HEK293 (cell line): ENCODE data around the gene KRT40.

Experiments
- CTCF ChIP-seq: fragments of 450-650 bp; formaldehyde crosslinking; IDR thresholded peaks from 2 replicates; pipeline ENCODE4 v1.5.1; 2016; ENCODE audit warnings: missing biosample characterization, missing genetic modification characterization
- KLF9 ChIP-seq: fragments of 450-650 bp; formaldehyde crosslinking; IDR thresholded peaks from 2 replicates; pipeline ENCODE4 v1.5.1; 2016; ENCODE audit warnings: missing biosample characterization, missing genetic modification characterization, low read depth
- OSR2 ChIP-seq: fragments of 450-650 bp; formaldehyde crosslinking; IDR thresholded peaks from 2 replicates; pipeline ENCODE4 v1.5.1; 2016; ENCODE audit warnings: missing biosample characterization, missing genetic modification characterization
- ZFP3 ChIP-seq: fragments of 450-650 bp; formaldehyde crosslinking; IDR thresholded peaks from 2 replicates; pipeline ENCODE4 v1.5.1; 2016; ENCODE audit warnings: low read depth, missing biosample characterization, missing genetic modification characterization
- ZNF24 ChIP-seq: fragments of 450-650 bp; formaldehyde crosslinking; IDR thresholded peaks from 2 replicates; pipeline ENCODE4 v1.5.1; 2016; ENCODE audit warnings: missing biosample characterization, missing genetic modification characterization
- ZNF449 ChIP-seq: fragments of 450-650 bp; formaldehyde crosslinking; IDR thresholded peaks from 2 replicates; pipeline ENCODE4 v1.5.1; 2017; ENCODE audit warnings: missing biosample characterization, mild to moderate bottlenecking, missing genetic modification characterization, moderate library complexity
- ZNF664 ChIP-seq: fragments of 450-650 bp; formaldehyde crosslinking; IDR thresholded peaks from 2 replicates; pipeline ENCODE4 v1.5.1; 2016; ENCODE audit warnings: missing biosample characterization, missing genetic modification characterization
- ZSCAN30 ChIP-seq: fragments of 450-650 bp; IDR thresholded peaks from 2 replicates; pipeline ENCODE4 v1.5.1; 2018; ENCODE audit warnings: missing biosample characterization, mild to moderate bottlenecking, missing genetic modification characterization, moderate library complexity

- no peak for TF ChIP-seq ZSCAN30 (tag by site-specific recombination)
- no peak for TF ChIP-seq CTCF (tag by site-specific recombination)
- TF ChIP-seq OSR2 (tag by site-specific recombination), result no peak
- TF ChIP-seq ZNF449 (tag by site-specific recombination), result no peak
- TF ChIP-seq KLF9 (tag by site-specific recombination), result no peak
- no peak for TF ChIP-seq ZNF664 (tag by site-specific recombination)
- no peak for TF ChIP-seq ZFP3 (tag by site-specific recombination)
- TF ChIP-seq ZNF24 (tag by site-specific recombination), result no peak
Observed at GRCh38 chr17:40986920-40987319, 2.8 kb upstream of the KRT40 start.
